GM12892 (cell line): Measurements from ENCODE around the gene TRPM2.

Experiments
- DNase-seq: peaks from one replicate; pipeline ENCODE4 v3.0.0; 2011; ENCODE audit not compliant: insufficient read length
- FAIRE-seq: peaks from 2 replicates; lab custom pipeline; 2011; peaks lifted over from hg19 to GRCh38; lab: Jason Lieb, UNC
- POLR2A ChIP-seq: IDR thresholded peaks from 2 replicates; pipeline ENCODE4 v1.6.1; 2011; ENCODE audit warnings: low read depth, low read length, control low read depth
- POLR2AphosphoS5 ChIP-seq: IDR thresholded peaks from 2 replicates; pipeline ENCODE4 v1.6.1; 2011; ENCODE audit warnings: low read depth, low read length, control low read depth
- TAF1 ChIP-seq: IDR thresholded peaks from 2 replicates; pipeline ENCODE4 v1.6.1; 2011; ENCODE audit warnings: low read depth, mild to moderate bottlenecking, control low read depth, low read length, borderline replicate concordance

TRPM2 gene

GRCh38 chr21:44459712-44460440, 106.5 kb downstream of the TRPM2 start:
- DNase-seq: no peak
- no peak for FAIRE-seq
- TF ChIP-seq POLR2A (no peak), TAF1 (no peak), POLR2AphosphoS5 (no peak)

- DNase-seq (no peak), FAIRE-seq (no peak)
- TF ChIP-seq POLR2AphosphoS5 (no peak), POLR2A (no peak), TAF1 (no peak)
These were observed 107.0 kb downstream of the TRPM2 start for GRCh38 chr21:44460441-44460755.

- FAIRE-seq (no peak), DNase-seq (no peak)
- TF ChIP-seq TAF1: no peak
- TF ChIP-seq POLR2A: no peak
- TF ChIP-seq POLR2AphosphoS5: no peak
These were observed 107.6 kb downstream of the TRPM2 start for GRCh38 chr21:44461005-44461404.

- FAIRE-seq (no peak), DNase-seq (no peak)
- no peak for TF ChIP-seq POLR2A
- no peak for TF ChIP-seq POLR2AphosphoS5
- no peak for TF ChIP-seq TAF1
These were observed 108.1 kb downstream of the TRPM2 start for GRCh38 chr21:44461464-44462001.

GRCh38 chr21:44462086-44462833, 108.8 kb downstream of the TRPM2 start:
- TF ChIP-seq POLR2AphosphoS5 (no peak), POLR2A (no peak), TAF1 (no peak)
- FAIRE-seq (no peak), DNase-seq (no peak)

- DNase-seq (no peak), FAIRE-seq (no peak)
- TF ChIP-seq TAF1: no peak
- no peak for TF ChIP-seq POLR2AphosphoS5
- no peak for TF ChIP-seq POLR2A
These were observed 109.4 kb downstream of the TRPM2 start for GRCh38 chr21:44462834-44463200.

- TF ChIP-seq TAF1 (no peak), POLR2AphosphoS5 (no peak), POLR2A (no peak)
- no peak for DNase-seq
- no peak for FAIRE-seq
These were observed 110.3 kb downstream of the TRPM2 start for GRCh38 chr21:44463724-44464123.

GRCh38 chr21:44464351-44464750, 110.9 kb downstream of the TRPM2 start:
- DNase-seq (no peak), FAIRE-seq (no peak)
- no peak for TF ChIP-seq POLR2A
- TF ChIP-seq POLR2AphosphoS5: no peak
- no peak for TF ChIP-seq TAF1

GRCh38 chr21:44466351-44466954, 113.0 kb downstream of the TRPM2 start:
- no peak for TF ChIP-seq POLR2A
- TF ChIP-seq POLR2AphosphoS5: no peak
- TF ChIP-seq TAF1: no peak
- FAIRE-seq (no peak), DNase-seq (no peak)

- DNase-seq: no peak
- no peak for TF ChIP-seq TAF1
- no peak for TF ChIP-seq POLR2A
- no peak for TF ChIP-seq POLR2AphosphoS5
- no peak for FAIRE-seq
These were observed 113.8 kb downstream of the TRPM2 start for GRCh38 chr21:44466996-44467858.

GRCh38 chr21:44467859-44468195, 114.4 kb downstream of the TRPM2 start:
- FAIRE-seq (no peak), DNase-seq (no peak)
- TF ChIP-seq POLR2A: no peak
- no peak for TF ChIP-seq TAF1
- no peak for TF ChIP-seq POLR2AphosphoS5
